Skeletal muscle cell (primary cell): ENCODE data around the gene CDYL.
"Not testable (repeated sequence)": the region's sequence is repeated elsewhere in the genome, so short reads cannot be mapped to it uniquely, and the experiment has no call there.

Experiments
- DNase-seq: peaks from one replicate; pipeline ENCODE4 v3.0.0-alpha.2; 2010; ENCODE audit warnings: low read depth
- H3K4me3 ChIP-seq: 2 replicates; pipeline ENCODE4 v1.5.1; 2011; ENCODE audit warnings: low read depth, mild to moderate bottlenecking, control low read depth, low read length, moderate library complexity

The CDYL gene

DNA sequence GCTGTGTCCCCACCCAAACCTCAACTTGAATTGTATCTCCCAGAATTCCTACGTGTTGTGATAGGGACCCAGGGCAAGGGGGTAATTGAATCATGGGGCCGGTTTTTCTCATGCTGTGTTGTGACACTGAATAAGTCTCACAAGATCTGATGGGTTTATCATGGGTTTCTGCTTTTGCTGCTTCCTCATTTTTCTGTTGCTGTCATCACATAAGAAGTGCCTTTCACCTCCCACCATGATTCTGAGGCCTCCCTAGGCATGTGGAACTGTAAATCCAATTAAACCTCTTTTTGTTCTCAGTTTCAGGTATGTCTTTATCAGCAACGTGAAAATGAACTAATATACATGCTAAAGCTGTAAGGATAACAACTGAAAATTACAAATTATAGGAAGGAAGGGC is 88.3 kb downstream of the CDYL start:
- DNase-seq, result no peak
- no peak overlapping the region for H3K4me3 ChIP-seq

DNA sequence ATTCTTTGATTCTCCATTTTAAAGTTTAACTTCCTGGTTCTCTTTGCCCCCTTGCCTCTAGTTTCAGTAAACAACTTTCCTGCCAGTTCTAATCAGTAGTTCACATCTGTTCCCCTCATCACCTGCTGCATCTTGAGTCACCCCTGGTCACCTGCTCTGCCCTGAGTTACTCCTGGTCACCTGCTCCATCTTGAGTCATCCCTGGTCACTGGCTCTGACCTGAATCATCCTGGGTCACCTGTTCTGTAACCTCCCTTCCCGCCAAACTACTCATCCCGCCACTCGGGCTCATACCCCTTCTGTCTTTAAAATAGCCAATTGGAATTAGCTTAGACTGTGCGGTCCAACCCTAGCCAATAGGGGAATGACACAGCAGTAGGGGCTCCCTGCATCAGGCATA is 88.8 kb downstream of the CDYL start:
- not testable (repeated sequence) for DNase-seq, H3K4me3 ChIP-seq

DNA sequence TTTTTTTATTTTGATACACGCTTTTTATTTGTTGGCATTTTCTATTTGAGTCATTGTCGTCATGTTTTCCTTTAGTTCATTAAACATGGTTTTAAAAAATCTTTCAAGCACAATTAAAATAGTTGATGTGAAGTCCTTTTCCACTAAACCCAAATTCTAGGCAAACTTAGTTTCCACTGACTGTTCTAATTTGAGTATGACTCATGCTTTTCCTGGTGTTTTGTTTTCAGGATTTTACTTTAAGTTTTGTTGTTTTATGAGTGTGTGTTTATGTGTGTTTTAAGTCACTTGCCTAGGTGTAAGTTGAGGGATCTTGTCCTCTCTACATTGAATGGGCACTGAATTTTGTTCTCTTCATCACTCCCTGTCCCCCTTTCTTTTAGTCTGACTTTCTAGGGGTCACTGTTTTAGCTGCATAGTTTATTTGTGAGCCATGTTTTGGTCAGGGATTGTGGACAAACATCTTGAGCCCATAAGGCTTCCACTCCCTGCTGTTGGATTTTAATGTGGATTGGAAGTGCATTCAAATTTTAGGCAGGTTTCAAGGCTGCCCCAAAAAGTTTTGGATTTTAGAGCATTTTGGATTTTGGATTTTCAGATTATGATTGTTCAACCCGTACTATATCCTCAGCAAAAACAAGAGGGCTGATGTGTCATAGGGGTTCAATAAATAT is 94.8 kb downstream of the CDYL start:
- no peak for DNase-seq
- no peak overlapping the region for H3K4me3 ChIP-seq

DNA sequence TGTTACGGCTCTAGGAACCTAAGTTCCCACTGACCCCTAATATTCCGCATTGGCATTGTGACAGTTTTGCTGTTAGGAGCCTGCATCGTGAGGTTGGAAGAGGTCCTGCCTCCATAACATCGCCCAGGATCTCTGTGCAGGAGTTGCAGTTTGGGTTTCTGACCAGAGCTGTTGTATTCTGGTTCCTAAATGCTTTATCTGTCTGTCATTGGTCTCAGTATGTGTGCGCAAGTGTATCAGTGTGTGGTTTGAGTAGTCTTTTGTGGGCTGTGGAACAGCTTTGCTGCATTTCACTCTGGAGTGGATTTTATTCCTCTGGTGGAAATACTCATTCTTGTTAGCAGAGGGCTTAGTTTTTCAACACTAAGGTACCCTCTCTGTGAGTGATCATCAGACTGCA is 95.6 kb downstream of the CDYL start:
- no peak for DNase-seq

GRCh38 chr6:4872841-4873240 is 96.6 kb downstream of the CDYL start:
- H3K4me3 ChIP-seq, result no peak overlapping the region
- DNase-seq, result no peak

More for the DNA sequence above, 95.6 kb downstream of the CDYL start:
- H3K4me3 ChIP-seq, result no peak overlapping the region

- no peak overlapping the region for H3K4me3 ChIP-seq
- DNase-seq, result no peak
These were observed 97.7 kb downstream of the CDYL start for GRCh38 chr6:4873928-4874327.

DNA sequence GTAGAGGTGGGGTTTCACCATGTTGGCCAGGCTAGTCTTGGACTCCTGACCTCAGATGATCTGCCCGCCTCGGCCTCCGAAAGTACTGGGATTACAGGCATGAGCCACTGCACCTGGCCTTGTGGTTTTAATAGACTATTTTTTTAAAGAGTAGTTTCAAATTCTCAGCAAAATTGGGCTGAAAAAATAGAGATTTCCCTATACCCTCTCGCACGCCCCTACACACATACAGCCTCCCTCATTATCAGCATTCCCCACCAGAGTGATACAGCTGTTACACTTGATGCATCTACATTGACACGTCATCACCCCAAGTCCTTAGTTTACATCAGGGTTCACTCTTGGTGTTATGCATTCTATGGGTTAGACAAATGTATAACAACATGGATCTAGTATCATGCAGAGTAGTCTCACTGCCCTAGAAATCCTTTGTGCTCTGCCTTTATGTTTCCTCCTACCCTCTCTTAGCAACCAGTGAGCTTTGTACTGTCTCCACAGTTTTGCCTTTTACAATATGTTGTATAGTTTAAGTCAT is 103.6 kb downstream of the CDYL start:
- H3K4me3 ChIP-seq, result no peak overlapping the region
- DNase-seq, result no peak

DNA sequence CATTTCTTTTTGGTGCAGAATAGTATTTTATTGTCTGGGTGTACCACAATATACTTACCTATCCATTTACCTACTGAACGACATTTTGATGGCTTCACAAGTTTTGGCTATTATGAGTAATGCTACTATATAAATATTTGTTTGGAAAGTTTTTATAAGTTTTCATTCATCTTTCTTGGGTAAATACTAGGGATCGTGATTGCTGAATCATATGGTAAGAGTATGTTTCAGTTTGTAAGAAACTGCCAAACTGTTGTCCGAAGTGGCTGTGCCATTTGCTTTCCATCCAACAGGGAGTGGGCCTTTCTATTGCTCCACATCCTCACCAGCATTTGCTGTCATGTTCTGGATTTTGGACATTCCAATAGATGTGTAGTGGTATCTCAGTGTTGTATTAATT is 104.2 kb downstream of the CDYL start:
- H3K4me3 ChIP-seq, result no peak overlapping the region
- DNase-seq, result no peak

GRCh38 chr6:4883298-4883697 is 107.1 kb downstream of the CDYL start:
- no peak overlapping the region for H3K4me3 ChIP-seq
- no peak for DNase-seq

GRCh38 chr6:4884646-4885340 is 108.6 kb downstream of the CDYL start:
- H3K4me3 ChIP-seq, result no peak overlapping the region
- DNase-seq, result no peak

- no peak for DNase-seq
- no peak overlapping the region for H3K4me3 ChIP-seq
These were observed 109.2 kb downstream of the CDYL start for GRCh38 chr6:4885341-4885933.

GRCh38 chr6:4888841-4889240 is 112.6 kb downstream of the CDYL start:
- no peak for DNase-seq
- no peak overlapping the region for H3K4me3 ChIP-seq

- DNase-seq, result no peak
- no peak overlapping the region for H3K4me3 ChIP-seq
These were observed 113.5 kb downstream of the CDYL start for GRCh38 chr6:4889701-4890100.

DNA sequence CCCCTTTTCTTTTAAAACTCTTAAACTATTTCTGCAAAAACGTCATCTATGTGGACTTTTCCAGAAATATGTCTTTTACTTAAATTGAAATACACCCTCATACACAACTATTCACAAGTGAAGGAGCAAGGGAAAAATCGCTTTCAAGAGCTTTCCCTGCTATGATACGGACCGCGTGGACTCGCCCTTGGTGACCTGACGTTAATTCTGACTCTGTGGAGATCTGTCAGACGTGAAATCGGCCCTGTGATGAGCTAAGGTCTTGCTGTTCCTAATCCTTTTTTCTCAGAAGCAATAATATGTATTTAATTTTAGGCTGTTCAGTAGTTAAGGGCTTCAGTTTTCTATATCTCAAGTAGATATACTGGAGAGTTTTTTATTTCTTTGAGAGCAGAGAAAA is 114.0 kb downstream of the CDYL start:
- H3K4me3 ChIP-seq, result no peak overlapping the region
- no peak for DNase-seq

- no peak for DNase-seq
- no peak overlapping the region for H3K4me3 ChIP-seq
These were observed 114.4 kb downstream of the CDYL start for GRCh38 chr6:4890627-4891026.

DNA sequence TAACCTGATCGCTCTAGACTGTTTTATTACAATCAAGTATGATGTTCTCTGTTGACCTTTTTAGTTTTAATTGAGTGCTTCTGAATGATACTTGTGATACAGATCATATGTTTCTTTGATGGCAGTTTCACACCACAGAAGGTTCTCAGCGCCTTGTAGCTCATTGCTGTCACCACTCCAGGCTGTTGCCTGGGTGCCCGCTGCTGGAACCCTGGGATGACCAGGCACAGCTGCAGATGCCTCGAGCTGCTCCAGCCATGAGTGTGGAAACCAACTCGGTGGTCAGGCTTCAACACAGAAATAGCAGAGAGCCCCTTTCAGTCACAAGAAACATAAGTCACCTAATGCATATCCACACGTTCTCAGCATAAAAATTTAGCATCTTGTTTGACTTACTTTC is 114.9 kb downstream of the CDYL start:
- no peak for DNase-seq
- H3K4me3 ChIP-seq, result no peak overlapping the region

- no peak overlapping the region for H3K4me3 ChIP-seq
- no peak for DNase-seq
These were observed 116.7 kb downstream of the CDYL start for GRCh38 chr6:4892785-4893485.

DNA sequence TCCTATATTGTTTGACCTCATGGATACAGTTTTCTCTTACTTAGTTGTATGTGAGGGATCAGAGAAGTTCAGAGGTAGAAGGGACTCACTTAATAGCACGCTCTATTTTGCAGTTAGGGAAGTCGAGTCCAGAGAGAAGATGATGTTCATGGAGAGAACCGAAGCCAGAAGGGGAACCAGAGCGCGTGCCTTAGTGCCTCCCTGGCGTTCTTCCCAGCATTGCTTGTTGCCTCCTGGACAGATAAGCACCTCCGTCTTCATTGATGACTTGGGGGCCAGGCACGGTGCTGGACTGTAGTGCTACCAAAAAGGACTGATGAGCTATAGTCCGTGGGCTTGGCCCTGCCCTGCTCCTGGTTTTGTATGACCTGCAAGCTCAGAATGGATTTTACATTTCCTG is 117.8 kb downstream of the CDYL start:
- DNase-seq, result no peak
- no peak overlapping the region for H3K4me3 ChIP-seq

DNA sequence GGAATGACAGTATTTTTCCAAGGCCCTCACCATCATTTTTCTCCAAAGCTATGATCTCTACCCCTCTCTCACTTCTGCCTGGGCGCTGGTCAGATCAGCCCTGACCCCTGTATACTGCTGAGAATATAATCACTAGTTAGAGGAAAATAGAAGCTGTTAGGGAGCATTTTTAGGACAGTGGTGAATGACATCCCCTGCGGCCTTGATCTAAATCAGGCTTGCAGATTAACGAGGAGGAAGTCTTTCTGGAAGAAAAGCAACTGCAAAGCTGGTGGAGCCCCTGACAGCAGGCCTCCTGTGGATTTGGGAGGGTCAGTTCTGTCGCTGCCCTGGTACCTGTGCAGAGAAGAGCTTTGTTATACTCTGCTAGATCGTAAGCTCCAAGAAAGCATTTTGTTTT is 119.8 kb downstream of the CDYL start:
- DNase-seq, result no peak
- H3K4me3 ChIP-seq, result no peak overlapping the region

DNA sequence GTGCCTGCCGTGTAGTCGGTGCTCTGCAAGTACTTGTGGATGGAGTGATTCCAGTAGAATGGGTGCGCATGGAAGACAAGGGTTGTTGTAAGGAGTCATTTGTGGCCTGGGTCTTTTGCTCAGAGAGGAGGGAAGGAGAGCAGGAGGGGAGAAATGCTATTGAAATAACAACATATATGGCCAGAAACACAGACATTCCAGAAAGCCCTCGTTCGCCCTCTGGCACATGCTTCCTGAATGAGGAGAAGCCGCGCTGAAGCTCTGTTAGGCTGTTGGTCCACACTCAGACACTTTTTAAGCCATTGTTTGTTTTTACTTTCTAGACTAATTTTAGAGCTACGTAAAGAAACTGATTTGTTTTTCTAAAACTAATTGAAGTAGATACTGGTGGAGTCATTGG is 120.2 kb downstream of the CDYL start:
- DNase-seq, result no peak
- no peak overlapping the region for H3K4me3 ChIP-seq
